ENCODE measurements around the gene RGS3.

GRCh38 chr9:113530022-113530635 lies 66.6 kb downstream of the RGS3 start:
- TF ChIP-seq CTCF (IDR thresholded peaks at IDR 0.05 in 4 of 5, conservative IDR thresholded peaks at IDR 0.05 in 1 of 5): no peak
- TF ChIP-seq POLR2A (IDR thresholded peaks at IDR 0.05): no peak

Data from gastrocnemius medialis (tissue), 4 donors.